Activated CD8-positive, alpha-beta T cell treated with anti-CD3 and anti-CD28 coated beads, Interleukin-2, amount 10 ng/mL, durations not matched to agents 7 days and 5 days (primary cell): ENCODE results near the gene FKBP3. TPM values are rescaled to one million over a fixed set of nuclear protein-coding genes. Genes with fewer than 3 reads are reported as not detected.
"Not testable (repeated sequence)": the region's sequence is repeated elsewhere in the genome, so short reads cannot be mapped to it uniquely, and the experiment has no call there.

Experiments used
- ATAC-seq: fragments of 150-1000 bp; cut with Tn5 transposase; one replicate; pipeline ENCODE4 v1.10.0; 2021; ENCODE audit warnings: moderate library complexity
- CTCF ChIA-PET: fragments of 350-600 bp; sonication (Branson Sonifier 250); formaldehyde crosslinking; loops from one replicate; lab custom pipeline; 2021; ENCODE audit warnings: antibody characterized with exemption; lab: Charles Lee
- POLR2A ChIA-PET: fragments of 350-600 bp; sonication (Branson Sonifier 250); formaldehyde crosslinking; loops from one replicate; lab custom pipeline; 2021; ENCODE audit warnings: antibody characterized with exemption; lab: Charles Lee
- DNase-seq: peaks from one replicate; pipeline ENCODE4 v3.0.0-alpha.2; 2020
- H3K27ac Mint-ChIP-seq: one replicate; pipeline ENCODE4 v1.8.0; 2021; ENCODE audit warnings: mild to moderate bottlenecking, mixed read lengths
- H3K27me3 Mint-ChIP-seq: one replicate; pipeline ENCODE4 v1.8.0; 2021; ENCODE audit warnings: low read depth, mixed read lengths
- H3K36me3 Mint-ChIP-seq: one replicate; pipeline ENCODE4 v1.8.0; 2021; ENCODE audit warnings: low read depth, mixed read lengths
- H3K4me1 Mint-ChIP-seq: one replicate; pipeline ENCODE4 v1.8.0; 2021; ENCODE audit warnings: low read depth, mixed read lengths
- H3K4me3 Mint-ChIP-seq: one replicate; pipeline ENCODE4 v1.8.0; 2021; ENCODE audit warnings: mild to moderate bottlenecking, mixed read lengths
- H3K9me3 Mint-ChIP-seq: one replicate; pipeline ENCODE4 v1.8.0; 2022; ENCODE audit warnings: mixed read lengths; ENCODE audit not compliant: insufficient read depth
- total RNA-seq, 2 experiments: library from RNA; stranded (reverse); gene quantifications; one replicate each; pipeline ENCODE4 v1.2.3, GENCODE V29; 2021

FKBP3 gene
- 10 to 100 TPM; 70.2 to 74.9 TPM for total RNA-seq

DNA sequence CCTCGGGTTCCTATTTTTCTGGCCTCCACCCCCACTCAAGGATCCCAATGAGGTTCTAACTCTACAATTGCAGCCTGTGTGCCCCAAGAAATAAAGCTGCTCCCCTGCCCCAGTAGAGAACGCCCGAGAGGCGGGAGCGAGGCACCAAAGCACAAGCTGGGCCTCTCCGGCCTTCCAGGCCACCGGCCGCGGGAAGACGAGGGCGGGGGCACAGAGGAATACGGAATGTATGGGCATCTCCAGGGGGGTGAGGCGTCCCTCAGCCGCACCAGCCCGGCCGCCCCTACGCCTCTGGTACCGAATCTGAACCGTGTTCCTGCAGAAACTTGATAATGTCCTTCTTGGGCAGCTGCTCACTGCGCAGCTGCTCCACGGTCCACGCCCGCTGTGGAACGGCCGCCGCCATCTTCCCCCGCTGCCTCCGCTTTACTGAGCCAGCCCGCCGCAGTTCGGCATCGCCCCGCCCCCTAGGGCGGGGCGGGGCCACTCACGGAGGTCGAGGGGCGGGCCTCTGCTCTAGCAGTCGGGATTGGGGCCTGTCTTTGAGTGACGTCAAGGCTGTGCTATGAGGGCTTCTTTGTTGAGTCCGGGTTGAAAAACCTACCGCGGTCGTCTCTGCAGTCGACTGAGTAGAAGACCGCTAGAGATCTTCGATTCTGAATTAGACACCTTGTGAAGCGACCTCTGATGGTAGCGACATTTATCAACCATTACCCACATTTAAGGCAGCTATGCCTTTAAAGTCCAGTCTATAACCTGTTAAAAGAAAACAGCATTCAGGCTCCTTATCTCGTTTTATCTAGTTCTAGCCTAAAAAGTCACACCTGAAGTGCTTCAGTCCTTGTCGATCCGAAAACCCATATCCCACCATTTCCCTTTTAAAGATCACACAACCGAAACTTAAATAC lies at the start of gene FKBP3:
FKBP3 (minus strand) TSS at position 431 of the 908 bp plus-strand sequence; CDS start at position 406, 25 bp downstream.
- ATAC-seq (peak; percentile 95), DNase-seq (peak; percentile 98)
- H3K9me3 Mint-ChIP-seq: no peaks in the 10 kb centered on the region
- ChIA-PET CTCF (interaction anchor here (1.0 to 3.3 kb wide), 4 partner anchors 12 to 221 kb away, joined by 3 to 11 read pairs (median 8); partner anchors contain the start of genes MIS18BP1 and PRPF39), POLR2A (interaction anchor here (1.3 to 4.5 kb wide), 5 partner anchors 27 to 238 kb away, joined by 3 to 31 read pairs (median 6); partner anchors contain the start of genes KLHL28, MIS18BP1, PRPF39 and TOGARAM1)
- no peaks in the 10 kb centered on the region for H3K27me3 Mint-ChIP-seq
- H3K36me3 Mint-ChIP-seq: peaks cover 8% of the 10 kb centered on the region
- peak within 1 kb of the TSS; percentile 97 for H3K27ac Mint-ChIP-seq
- peak within 1 kb of the TSS; percentile 90 for H3K4me3 Mint-ChIP-seq
- peaks cover 36% of the 10 kb centered on the region for H3K4me1 Mint-ChIP-seq

DNA sequence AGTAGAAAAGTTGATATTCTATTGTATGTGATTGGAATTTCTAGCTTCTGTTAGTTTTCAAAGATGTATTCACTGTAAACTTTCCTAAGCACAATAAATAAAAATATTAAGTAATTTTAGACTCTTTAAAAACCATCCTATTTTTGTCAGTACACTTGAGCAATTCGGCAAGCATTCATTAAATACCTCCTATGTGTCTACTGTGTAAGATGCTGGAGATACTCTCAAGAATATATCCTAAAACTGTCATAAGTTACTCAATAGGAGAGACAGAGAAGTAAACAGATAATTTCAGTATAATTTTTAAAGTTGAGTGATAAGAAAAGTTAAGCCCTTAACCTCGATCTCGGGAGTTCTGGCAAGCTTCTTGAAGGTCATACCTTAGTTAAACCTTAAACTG lies 47.5 kb upstream of the FKBP3 start:
- CTCF ChIA-PET: no interaction called here
- POLR2A ChIA-PET: no interaction called here
- Mint-ChIP-seq H3K4me3 (no peak overlapping the region), H3K36me3 (peaks cover 10% of the 10 kb centered on the region), H3K27ac (no peak overlapping the region), H3K4me1 (no peaks in the 10 kb centered on the region), H3K9me3 (no peaks in the 10 kb centered on the region), H3K27me3 (no peaks in the 10 kb centered on the region)
- ATAC-seq (no peak), DNase-seq (no peak)

DNA sequence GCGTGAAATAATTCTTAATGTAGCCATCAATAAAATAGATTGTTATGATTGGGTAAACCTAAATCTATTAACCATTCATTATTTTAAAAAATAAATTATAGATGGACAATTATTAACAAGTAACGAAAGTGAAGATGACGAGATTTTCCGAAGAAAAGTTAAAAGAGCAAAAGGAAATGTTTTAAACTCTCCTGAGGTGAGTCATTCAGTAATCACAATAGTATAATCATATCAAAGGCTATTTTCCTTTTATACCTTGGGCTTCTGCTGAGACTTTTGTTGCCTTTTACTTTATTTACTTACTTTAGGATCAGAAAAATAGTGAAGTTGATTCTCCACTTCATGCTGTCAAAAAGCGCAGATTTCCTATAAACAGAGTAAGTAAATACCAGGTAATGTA lies 47.0 kb upstream of the FKBP3 start:
- Mint-ChIP-seq H3K27me3 (no peaks in the 10 kb centered on the region), H3K9me3 (no peaks in the 10 kb centered on the region), H3K27ac (no peak overlapping the region), H3K36me3 (peaks cover 6% of the 10 kb centered on the region), H3K4me3 (no peak overlapping the region), H3K4me1 (no peaks in the 10 kb centered on the region)
- ChIA-PET POLR2A (no interaction called here), CTCF (no interaction called here)
- ATAC-seq (no peak), DNase-seq (no peak)

DNA sequence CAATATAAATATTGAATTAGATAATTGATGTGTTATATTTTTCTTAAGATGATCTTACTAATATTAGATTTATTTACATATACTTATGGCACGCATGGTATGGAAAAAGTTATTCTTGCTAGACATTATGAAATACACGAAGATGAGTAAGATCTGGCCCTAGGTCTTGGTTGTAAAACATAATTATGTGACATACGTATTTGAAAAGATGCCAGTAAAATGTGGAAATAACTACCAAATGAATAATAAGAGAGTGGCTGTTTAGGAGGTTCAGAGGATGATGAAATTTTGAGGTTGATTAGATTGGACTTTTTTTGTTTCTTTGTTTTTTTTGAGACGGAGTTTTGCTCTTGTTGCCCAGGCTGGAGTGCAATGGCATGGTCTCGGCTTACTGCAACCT lies 42.8 kb upstream of the FKBP3 start:
- no peaks in the 10 kb centered on the region for H3K27me3 Mint-ChIP-seq
- H3K36me3 Mint-ChIP-seq: peaks cover 7% of the 10 kb centered on the region
- no peak for ATAC-seq

GRCh38 chr14:45169906-45170305 lies 35.6 kb upstream of the FKBP3 start:
- Mint-ChIP-seq H3K36me3 (peaks cover 11% of the 10 kb centered on the region), H3K9me3 (no peaks in the 10 kb centered on the region)

More for the DNA sequence above, 42.8 kb upstream of the FKBP3 start:
- H3K4me1 Mint-ChIP-seq: no peaks in the 10 kb centered on the region
- H3K27ac Mint-ChIP-seq: no peak overlapping the region
- DNase-seq: no peak
- ChIA-PET POLR2A (no interaction called here), CTCF (no interaction called here)
- H3K9me3 Mint-ChIP-seq: no peaks in the 10 kb centered on the region
- H3K4me3 Mint-ChIP-seq: no peak overlapping the region

GRCh38 chr14:45156067-45156466 lies 21.8 kb upstream of the FKBP3 start:
- H3K36me3 Mint-ChIP-seq: peaks cover 16% of the 10 kb centered on the region
- POLR2A ChIA-PET: no interaction called here
- DNase-seq (peak; percentile 32), ATAC-seq (peak; percentile 85)
- no peaks in the 10 kb centered on the region for H3K9me3 Mint-ChIP-seq
- no peaks in the 10 kb centered on the region for H3K27me3 Mint-ChIP-seq
- no peak overlapping the region for H3K27ac Mint-ChIP-seq
- peaks cover 12% of the 10 kb centered on the region for H3K4me1 Mint-ChIP-seq
- no peak overlapping the region for H3K4me3 Mint-ChIP-seq
- CTCF ChIA-PET: no interaction called here

More at GRCh38 chr14:45169906-45170305, 35.6 kb upstream of the FKBP3 start:
- DNase-seq: no peak
- ChIA-PET CTCF (no interaction called here), POLR2A (no interaction called here)
- Mint-ChIP-seq H3K27ac (no peak overlapping the region), H3K4me1 (no peaks in the 10 kb centered on the region), H3K4me3 (no peak overlapping the region), H3K27me3 (no peaks in the 10 kb centered on the region)
- no peak for ATAC-seq

DNA sequence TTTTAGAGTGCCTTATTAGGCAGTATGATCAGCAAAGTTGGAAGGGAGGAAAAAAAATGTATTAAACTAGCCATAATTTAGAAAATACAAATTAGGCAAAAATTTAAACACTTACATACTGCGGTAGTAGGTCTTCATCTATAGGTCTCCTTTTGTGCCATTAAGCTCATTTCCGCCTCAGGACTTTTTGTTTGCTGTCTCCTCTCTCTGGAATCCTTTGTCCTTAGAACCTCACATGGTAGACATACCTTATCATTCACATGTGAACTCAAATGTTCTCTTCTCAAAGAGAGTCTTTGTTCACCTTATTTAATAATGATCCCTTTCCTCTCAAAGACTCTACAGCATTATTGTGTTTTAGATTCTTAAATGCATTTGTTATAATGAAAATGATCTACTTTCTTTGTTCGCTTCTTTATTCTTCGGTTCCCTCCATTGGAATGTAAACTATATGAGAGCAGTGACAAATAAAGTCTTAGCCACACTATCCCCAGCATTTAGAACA lies 16.2 kb upstream of the FKBP3 start:
- no peaks in the 10 kb centered on the region for H3K27me3 Mint-ChIP-seq
- ChIA-PET CTCF (no interaction called here), POLR2A (no interaction called here)
- no peak overlapping the region for H3K4me3 Mint-ChIP-seq
- DNase-seq (no peak), ATAC-seq (no peak)
- H3K4me1 Mint-ChIP-seq: peaks cover 3% of the 10 kb centered on the region
- no peak overlapping the region for H3K27ac Mint-ChIP-seq
- H3K36me3 Mint-ChIP-seq: peaks cover 19% of the 10 kb centered on the region
- H3K9me3 Mint-ChIP-seq: no peaks in the 10 kb centered on the region

DNA sequence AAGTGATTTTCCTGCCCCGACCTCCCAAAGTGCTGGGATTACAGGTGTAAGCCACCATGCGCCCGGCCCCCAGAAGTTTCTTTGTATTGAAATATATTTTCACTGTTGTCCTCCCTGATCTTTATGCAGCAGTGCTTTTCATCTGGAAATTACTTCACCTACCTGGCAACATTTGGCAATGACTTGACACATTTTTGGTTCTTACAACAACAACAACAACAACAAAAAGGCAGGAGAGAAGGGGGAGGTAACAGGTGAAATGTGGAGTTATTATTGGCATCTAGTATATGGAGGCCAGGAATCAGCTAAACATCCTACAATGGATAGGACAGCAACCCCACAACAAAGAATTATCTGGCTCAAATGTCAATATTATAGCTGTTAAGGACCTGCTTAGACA lies 15.3 kb upstream of the FKBP3 start:
- Mint-ChIP-seq H3K4me1 (peaks cover 5% of the 10 kb centered on the region), H3K9me3 (no peaks in the 10 kb centered on the region), H3K27ac (no peak overlapping the region), H3K4me3 (no peak overlapping the region), H3K36me3 (peaks cover 26% of the 10 kb centered on the region), H3K27me3 (no peaks in the 10 kb centered on the region)
- DNase-seq: no peak
- POLR2A ChIA-PET: no interaction called here
- no peak for ATAC-seq
- CTCF ChIA-PET: interaction anchor here (1.4 kb wide), 1 partner anchor 13 kb away, joined by 4 read pairs; no protein-coding TSS in a partner anchor

- ChIA-PET CTCF (interaction anchor here (3.3 kb wide), 1 partner anchor 9 kb away, joined by 11 read pairs; the partner anchor contains the start of gene FANCM), POLR2A (no interaction called here)
- H3K36me3 Mint-ChIP-seq: peaks cover 37% of the 10 kb centered on the region
- H3K4me3 Mint-ChIP-seq: no peak overlapping the region
- H3K27ac Mint-ChIP-seq: no peak overlapping the region
- no peak for DNase-seq
- no peak for ATAC-seq
- peaks cover 12% of the 10 kb centered on the region for H3K4me1 Mint-ChIP-seq
- no peaks in the 10 kb centered on the region for H3K27me3 Mint-ChIP-seq
- no peaks in the 10 kb centered on the region for H3K9me3 Mint-ChIP-seq
Observed at GRCh38 chr14:45145214-45145613, 10.9 kb upstream of the FKBP3 start.

GRCh38 chr14:45144658-45145057 lies 10.4 kb upstream of the FKBP3 start:
- ATAC-seq (no peak), DNase-seq (no peak)
- Mint-ChIP-seq H3K4me1 (peaks cover 16% of the 10 kb centered on the region), H3K36me3 (peaks cover 35% of the 10 kb centered on the region), H3K4me3 (no peak overlapping the region), H3K9me3 (no peaks in the 10 kb centered on the region), H3K27ac (no peak overlapping the region), H3K27me3 (no peaks in the 10 kb centered on the region)
- CTCF ChIA-PET: interaction anchor here (3.3 kb wide), 1 partner anchor 9 kb away, joined by 11 read pairs; the partner anchor contains the start of gene FANCM
- POLR2A ChIA-PET: interaction anchor here (1.0 kb wide), 1 partner anchor 15 kb away, joined by 3 read pairs; no protein-coding TSS in a partner anchor

DNA sequence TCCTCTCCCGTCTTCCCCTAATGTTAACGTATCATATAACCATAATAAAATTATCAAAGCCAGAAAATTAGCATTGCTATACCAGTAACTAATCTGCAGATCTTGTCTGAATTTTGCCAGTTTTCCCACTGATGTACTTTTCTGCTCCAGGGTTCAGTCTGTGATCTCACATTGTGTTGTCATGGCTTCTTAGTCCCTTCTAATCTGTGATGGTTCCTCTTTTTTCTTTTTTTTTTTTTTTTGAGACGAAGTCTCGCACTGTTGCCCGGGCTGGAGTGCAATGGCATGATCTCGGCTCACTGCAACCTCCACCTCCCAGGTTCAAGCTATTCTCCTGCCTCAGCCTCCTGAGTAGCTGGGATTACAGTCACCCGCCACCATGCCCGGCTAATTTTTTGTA lies 7.8 kb upstream of the FKBP3 start:
- H3K27ac Mint-ChIP-seq, POLR2A ChIA-PET, H3K27me3 Mint-ChIP-seq, ATAC-seq, H3K4me3 Mint-ChIP-seq, CTCF ChIA-PET, DNase-seq, H3K9me3 Mint-ChIP-seq: not testable (repeated sequence)
- Mint-ChIP-seq H3K36me3 (peaks cover 33% of the 10 kb centered on the region), H3K4me1 (peaks cover 34% of the 10 kb centered on the region)
